Keratinocyte (primary cell): Measurements from ENCODE around the gene HSP90AB1. TPM values are rescaled to one million over a fixed set of nuclear protein-coding genes. Genes with fewer than 3 reads are reported as not detected.

Experiments used
- DNase-seq: peaks from one replicate; pipeline ENCODE4 v3.0.0-alpha.2; 2011; ENCODE audit warnings: low read depth, missing footprints, low spot score
- FAIRE-seq: peaks from 2 replicates; lab custom pipeline; 2011; peaks lifted over from hg19 to GRCh38; lab: Jason Lieb, UNC
- H2AFZ ChIP-seq: 2 replicates; pipeline ENCODE4 v1.6.0; 2012; ENCODE audit warnings: low read length, control low read depth, inconsistent platforms; ENCODE audit not compliant: control insufficient read depth
- H3K27ac ChIP-seq: 2 replicates; pipeline ENCODE4 v1.5.1; 2011; ENCODE audit warnings: low read length; ENCODE audit not compliant: control insufficient read depth, insufficient read depth
- H3K27me3 ChIP-seq: 3 replicates; pipeline ENCODE4 v1.6.0; 2011; ENCODE audit warnings: low read length; ENCODE audit not compliant: control insufficient read depth, insufficient read depth; ENCODE audit errors: extremely low read depth
- H3K36me3 ChIP-seq, 2 experiments: 2 replicates in 1 of 2; 3 replicates in 1 of 2; pipeline ENCODE4 v1.5.1; 2011; ENCODE audit warnings: low read length in 2 of 2, mild to moderate bottlenecking in 1 of 2; ENCODE audit not compliant: control insufficient read depth in 2 of 2, insufficient read depth in 2 of 2; ENCODE audit errors: extremely low read depth in 1 of 2
- H3K4me1 ChIP-seq: 3 replicates; pipeline ENCODE4 v1.5.1; 2011; ENCODE audit warnings: low read length; ENCODE audit not compliant: control insufficient read depth, insufficient read depth; ENCODE audit errors: extremely low read depth
- H3K4me2 ChIP-seq: 3 replicates; pipeline ENCODE4 v1.6.0; 2011; ENCODE audit warnings: low read depth, low read length; ENCODE audit not compliant: control insufficient read depth, insufficient read depth; ENCODE audit errors: extremely low read depth
- H3K4me3 ChIP-seq, 3 experiments: fragments of 200-600 bp in 1 of 3; sonication (generic) in 1 of 3; 2 replicates in 2 of 3; 3 replicates in 1 of 3; pipeline ENCODE4 v1.5.1; 2011 to 2016; ENCODE audit warnings: low read length in 3 of 3, mild to moderate bottlenecking in 3 of 3, control low read depth in 2 of 3, inconsistent platforms in 1 of 3, low read depth in 1 of 3, mixed read lengths in 1 of 3, mixed run types in 1 of 3, moderate library complexity in 1 of 3; ENCODE audit not compliant: control insufficient read depth in 2 of 3, insufficient read depth in 2 of 3; ENCODE audit errors: extremely low read depth in 1 of 3
- H3K79me2 ChIP-seq: 2 replicates; pipeline ENCODE4 v1.6.0; 2012; ENCODE audit warnings: low read length; ENCODE audit not compliant: control insufficient read depth, insufficient read depth
- H3K9ac ChIP-seq: 3 replicates; pipeline ENCODE4 v1.6.0; 2011; ENCODE audit warnings: low read length; ENCODE audit not compliant: control insufficient read depth, insufficient read depth; ENCODE audit errors: extremely low read depth
- H3K9me1 ChIP-seq: 3 replicates; pipeline ENCODE4 v1.6.0; 2011; ENCODE audit warnings: low read length; ENCODE audit not compliant: control insufficient read depth, insufficient read depth; ENCODE audit errors: extremely low read depth
- H3K9me3 ChIP-seq: 2 replicates; pipeline ENCODE4 v1.5.1; 2012; ENCODE audit warnings: low read depth, low read length; ENCODE audit not compliant: control insufficient read depth
- H4K20me1 ChIP-seq: 3 replicates; pipeline ENCODE4 v1.6.0; 2011; ENCODE audit warnings: low read length; ENCODE audit not compliant: control insufficient read depth, insufficient read depth; ENCODE audit errors: extremely low read depth
- EZH2 ChIP-seq: IDR thresholded peaks from one replicate; pipeline ENCODE4 v1.6.1; 2012; ENCODE audit warnings: inconsistent platforms, mild to moderate bottlenecking, low read length, moderate library complexity
- dilution Hi-C: fragments of 300-500 bp; cut with MboI; formaldehyde crosslinking; loops from one replicate; pipeline ENCODE4 v1.7.0; 2020; ENCODE audit warnings: low sequenced_read_pairs; ENCODE audit not compliant: extremely low pct_ligation_motif_present
- polyA plus RNA-seq, 5 experiments: library from polyadenylated mRNA; depleted of rRNA in 3 of 5; stranded (reverse) in 3 of 5; stranded (forward) in 1 of 5; unstranded in 1 of 5; fragments of >200 nt; gene quantifications; 1 replicate in 1 of 5; 2 replicates in 3 of 5; 3 replicates in 1 of 5; pipeline versions ENCODE4 v1.2.1 to v1.2.3, GENCODE V29; 2011 to 2012; ENCODE audit warnings: missing spikeins in 2 of 5, low read depth in 1 of 5, low replicate concordance in 1 of 5
- TF ChIP-seq, protein P1 (sequence below), 3 experiments: IDR thresholded peaks in 1 of 3; conservative IDR thresholded peaks in 1 of 3; optimal IDR thresholded peaks in 1 of 3; 2 replicates in 2 of 3; 3 replicates in 1 of 3; pipeline versions ENCODE3 to v1.5.1; 2011; ENCODE audit warnings: low read length in 3 of 3, mild to moderate bottlenecking in 3 of 3, moderate library complexity in 2 of 3, control low read depth in 1 of 3, inconsistent platforms in 1 of 3; ENCODE audit not compliant: insufficient read depth in 2 of 3; ENCODE audit errors: extremely low read depth in 1 of 3

HSP90AB1 gene
- polyA plus RNA-seq, 1 donor (not counting 4 experiments of a cell fraction or from before 2014, with no cell fraction given) = 1,089 TPM

DNA sequence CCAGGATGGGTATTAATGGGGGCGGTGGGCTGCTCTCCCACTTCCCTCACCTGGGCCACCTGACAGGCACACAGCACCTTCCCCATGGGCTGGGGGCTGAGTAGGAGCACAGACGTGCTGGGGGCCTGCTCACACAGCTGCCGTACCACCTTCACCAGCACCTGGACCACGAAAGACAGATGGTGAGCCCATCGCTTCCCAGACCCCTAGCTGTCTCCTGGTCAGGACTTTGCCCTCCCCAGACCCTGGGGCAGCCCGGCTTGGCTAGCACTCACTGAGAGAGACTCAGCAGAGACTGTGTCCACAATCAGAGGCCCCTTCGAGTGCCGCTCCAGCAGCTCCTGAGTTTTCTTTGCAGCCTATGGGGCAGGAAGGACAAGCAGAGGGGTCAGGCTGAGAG is 54.2 kb downstream of the HSP90AB1 start:
- Histone ChIP-seq H3K36me3 (peaks cover 41 to 45% of the 10 kb centered on the region in 2 experiments), H2AFZ (no peak overlapping the region), H3K9me1 (peaks cover 2% of the 10 kb centered on the region), H3K4me1 (peaks cover 7% of the 10 kb centered on the region), H3K9ac (no peak overlapping the region), H3K4me2 (no peak overlapping the region), H3K9me3 (no peaks in the 10 kb centered on the region), H3K4me3 (no peak overlapping the region), H3K27ac (no peak overlapping the region), H3K79me2 (no peaks in the 10 kb centered on the region), H3K27me3 (peaks cover 27% of the 10 kb centered on the region), H4K20me1 (peaks cover 3% of the 10 kb centered on the region)
- no peak for TF ChIP-seq EZH2
- TF ChIP-seq, protein P1, sequence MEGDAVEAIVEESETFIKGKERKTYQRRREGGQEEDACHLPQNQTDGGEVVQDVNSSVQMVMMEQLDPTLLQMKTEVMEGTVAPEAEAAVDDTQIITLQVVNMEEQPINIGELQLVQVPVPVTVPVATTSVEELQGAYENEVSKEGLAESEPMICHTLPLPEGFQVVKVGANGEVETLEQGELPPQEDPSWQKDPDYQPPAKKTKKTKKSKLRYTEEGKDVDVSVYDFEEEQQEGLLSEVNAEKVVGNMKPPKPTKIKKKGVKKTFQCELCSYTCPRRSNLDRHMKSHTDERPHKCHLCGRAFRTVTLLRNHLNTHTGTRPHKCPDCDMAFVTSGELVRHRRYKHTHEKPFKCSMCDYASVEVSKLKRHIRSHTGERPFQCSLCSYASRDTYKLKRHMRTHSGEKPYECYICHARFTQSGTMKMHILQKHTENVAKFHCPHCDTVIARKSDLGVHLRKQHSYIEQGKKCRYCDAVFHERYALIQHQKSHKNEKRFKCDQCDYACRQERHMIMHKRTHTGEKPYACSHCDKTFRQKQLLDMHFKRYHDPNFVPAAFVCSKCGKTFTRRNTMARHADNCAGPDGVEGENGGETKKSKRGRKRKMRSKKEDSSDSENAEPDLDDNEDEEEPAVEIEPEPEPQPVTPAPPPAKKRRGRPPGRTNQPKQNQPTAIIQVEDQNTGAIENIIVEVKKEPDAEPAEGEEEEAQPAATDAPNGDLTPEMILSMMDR (optimal IDR thresholded peaks at IDR 0.05 in 1 of 3, IDR thresholded peaks at IDR 0.05 in 1 of 3, conservative IDR thresholded peaks at IDR 0.05 in 1 of 3; ENCODE audit: extremely low read depth in 1 of 3, insufficient read depth in 2 of 3, low read length in 3 of 3) = no peak
- dilution Hi-C loops = no loop called here
- FAIRE-seq (no peak), DNase-seq (no peak)

DNA sequence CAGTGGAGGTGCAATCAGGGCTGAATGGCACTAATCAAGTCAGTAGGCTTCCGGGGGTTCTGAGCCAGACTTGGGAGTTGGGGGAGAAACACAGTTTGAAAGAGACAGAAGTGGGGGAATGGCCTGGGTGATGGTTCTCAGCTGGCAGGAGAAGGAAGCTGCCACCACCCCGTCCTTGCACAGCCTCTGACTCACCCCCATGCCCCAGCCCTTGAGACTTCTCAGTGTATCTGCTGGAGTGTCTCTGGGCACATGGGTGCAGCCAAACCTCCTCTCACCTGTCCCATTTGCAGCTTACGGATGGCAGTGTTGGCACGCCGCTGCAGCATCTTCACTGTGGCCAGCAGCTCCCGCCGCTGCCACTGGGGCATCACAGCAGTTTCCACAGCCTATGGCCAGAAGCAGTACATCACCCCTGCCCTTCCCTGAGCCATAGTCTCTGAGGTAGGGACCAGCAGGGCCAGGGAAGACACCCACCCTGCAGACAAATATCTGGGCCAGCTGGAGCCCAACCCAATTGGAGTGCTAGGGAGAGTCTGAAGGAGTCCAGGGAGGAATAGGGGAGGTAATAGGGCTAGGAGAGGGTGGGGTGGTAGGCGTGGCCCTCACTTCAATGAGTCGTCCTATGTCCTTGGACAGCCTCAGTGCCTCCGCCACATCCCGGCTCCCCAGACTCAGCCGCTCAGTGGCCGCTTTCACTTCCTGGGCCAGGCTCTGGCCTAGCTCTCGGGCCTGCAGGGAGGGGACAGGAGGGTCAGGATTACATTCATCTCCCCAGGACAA is 55.1 kb downstream of the HSP90AB1 start:
- Histone ChIP-seq H3K79me2 (no peaks in the 10 kb centered on the region), H3K27ac (no peak overlapping the region), H3K4me3 (no peak overlapping the region), H3K9me1 (peaks cover 2% of the 10 kb centered on the region), H3K9me3 (no peaks in the 10 kb centered on the region), H3K27me3 (peaks cover 18% of the 10 kb centered on the region), H4K20me1 (no peaks in the 10 kb centered on the region), H2AFZ (no peak overlapping the region), H3K4me2 (no peak overlapping the region), H3K4me1 (peaks cover 7% of the 10 kb centered on the region), H3K9ac (no peak overlapping the region), H3K36me3 (peaks cover 45 to 46% of the 10 kb centered on the region in 2 experiments)
- dilution Hi-C loops = no loop called here
- DNase-seq (no peak), FAIRE-seq (no peak)
- TF ChIP-seq, protein P1 (optimal IDR thresholded peaks at IDR 0.05 in 1 of 3, IDR thresholded peaks at IDR 0.05 in 1 of 3, conservative IDR thresholded peaks at IDR 0.05 in 1 of 3; ENCODE audit: extremely low read depth in 1 of 3, insufficient read depth in 2 of 3, low read length in 3 of 3) = no peak
